H9 (cell line): ENCODE results near the gene SDK2. TPM values are rescaled to one million over a fixed set of nuclear protein-coding genes. Genes with fewer than 3 reads are reported as not detected.

Experiments used
- DNase-seq: peaks from one replicate; pipeline ENCODE4 v3.0.0-alpha.2; 2017
- H2AFZ ChIP-seq: one replicate; pipeline ENCODE4 v1.6.1; 2013; ENCODE audit warnings: mild to moderate bottlenecking, low read length, control low read depth, moderate library complexity
- H2AK5ac ChIP-seq: 2 replicates; pipeline ENCODE4 v1.6.1; 2013; ENCODE audit warnings: low read length, control low read depth, mixed read lengths; ENCODE audit not compliant: insufficient read length
- H2BK120ac ChIP-seq: one replicate; pipeline ENCODE4 v1.6.1; 2013; ENCODE audit warnings: low read depth, mild to moderate bottlenecking, low read length, control low read depth, inconsistent platforms; ENCODE audit not compliant: poor library complexity, severe bottlenecking
- H2BK12ac ChIP-seq: 2 replicates; pipeline ENCODE4 v1.6.1; 2013; ENCODE audit warnings: low read length, control low read depth, mixed read lengths, low read depth; ENCODE audit not compliant: insufficient read length
- H2BK15ac ChIP-seq: 2 replicates; pipeline ENCODE4 v1.6.1; 2013; ENCODE audit warnings: low read depth, low read length, control low read depth
- H2BK20ac ChIP-seq: one replicate; pipeline ENCODE4 v1.6.1; 2013; ENCODE audit warnings: low read depth, mild to moderate bottlenecking, low read length, control low read depth, inconsistent platforms; ENCODE audit not compliant: poor library complexity, severe bottlenecking
- H2BK5ac ChIP-seq: 2 replicates; pipeline ENCODE4 v1.6.1; 2013; ENCODE audit warnings: low read length, control low read depth, mixed read lengths; ENCODE audit not compliant: insufficient read length
- H3K14ac ChIP-seq: 2 replicates; pipeline ENCODE4 v1.6.1; 2013; ENCODE audit warnings: low read length, control low read depth; ENCODE audit not compliant: insufficient read depth
- H3K18ac ChIP-seq: 2 replicates; pipeline ENCODE4 v1.6.1; 2013; ENCODE audit warnings: low read depth, mild to moderate bottlenecking, mixed read lengths, low read length, control low read depth; ENCODE audit not compliant: insufficient read length
- H3K23ac ChIP-seq: 2 replicates; pipeline ENCODE4 v1.6.1; 2013; ENCODE audit warnings: low read length, control low read depth, mixed read lengths, low read depth; ENCODE audit not compliant: insufficient read length
- H3K23me2 ChIP-seq: 2 replicates; pipeline ENCODE4 v1.6.1; 2013; ENCODE audit warnings: low read depth, mild to moderate bottlenecking, mixed read lengths, low read length, control low read depth; ENCODE audit not compliant: insufficient read length, poor library complexity, severe bottlenecking
- H3K27ac ChIP-seq: 2 replicates; pipeline ENCODE4 v1.5.1; 2013; ENCODE audit warnings: low read length, control low read depth, mixed read lengths, low read depth; ENCODE audit not compliant: insufficient read length
- H3K27me3 ChIP-seq: 2 replicates; pipeline ENCODE4 v1.6.1; 2013; ENCODE audit warnings: low read length, control low read depth, inconsistent platforms; ENCODE audit not compliant: insufficient read depth
- H3K4ac ChIP-seq: 2 replicates; pipeline ENCODE4 v1.6.1; 2013; ENCODE audit warnings: low read depth, mild to moderate bottlenecking, control low read depth, inconsistent platforms, low read length, moderate library complexity
- H3K4me1 ChIP-seq: 2 replicates; pipeline ENCODE4 v1.6.1; 2013; ENCODE audit warnings: low read length, control low read depth, inconsistent platforms; ENCODE audit not compliant: insufficient read depth
- H3K4me2 ChIP-seq: 2 replicates; pipeline ENCODE4 v1.6.1; 2013; ENCODE audit warnings: low read length, control low read depth, mixed read lengths; ENCODE audit not compliant: insufficient read length, insufficient read depth
- H3K56ac ChIP-seq: 2 replicates; pipeline ENCODE4 v1.6.1; 2013; ENCODE audit warnings: low read depth, mild to moderate bottlenecking, mixed read lengths, low read length, control low read depth; ENCODE audit not compliant: insufficient read length
- H3K79me1 ChIP-seq: 2 replicates; pipeline ENCODE4 v1.6.1; 2013; ENCODE audit warnings: low read depth, mild to moderate bottlenecking, moderate library complexity, low read length, control low read depth, inconsistent platforms; ENCODE audit not compliant: insufficient read depth, poor library complexity, severe bottlenecking
- H3K79me2 ChIP-seq: 2 replicates; pipeline ENCODE4 v1.6.1; 2013; ENCODE audit warnings: low read length, control low read depth, inconsistent platforms; ENCODE audit not compliant: insufficient read depth
- H3K9ac ChIP-seq: 2 replicates; pipeline ENCODE4 v1.6.1; 2013; ENCODE audit warnings: low read length, control low read depth, mixed read lengths; ENCODE audit not compliant: insufficient read length; ENCODE audit errors: extremely low read depth
- H3K9me3 ChIP-seq: one replicate; pipeline ENCODE4 v1.6.1; 2013; ENCODE audit warnings: low read depth, low read length, inconsistent platforms; ENCODE audit not compliant: control insufficient read depth
- H3T11ph ChIP-seq: one replicate; pipeline ENCODE4 v1.6.1; 2013; ENCODE audit warnings: mild to moderate bottlenecking, low read length, control low read depth, inconsistent platforms
- H4K20me1 ChIP-seq: one replicate; pipeline ENCODE4 v1.6.1; 2013; ENCODE audit not compliant: control insufficient read depth, insufficient read length, insufficient read depth
- H4K5ac ChIP-seq: 2 replicates; pipeline ENCODE4 v1.6.1; 2013; ENCODE audit warnings: low read depth, mild to moderate bottlenecking, mixed read lengths, low read length, control low read depth; ENCODE audit not compliant: insufficient read length
- H4K8ac ChIP-seq: replicated peaks from 2 replicates; pipeline ENCODE4 v1.6.1; 2013; ENCODE audit warnings: low read length, control low read depth, mixed read lengths, low read depth; ENCODE audit not compliant: insufficient read length
- H4K91ac ChIP-seq: 2 replicates; pipeline ENCODE4 v1.6.1; 2013; ENCODE audit warnings: low read depth, mild to moderate bottlenecking, moderate library complexity, mixed read lengths, low read length, control low read depth; ENCODE audit not compliant: insufficient read length
- H3K27ac Mint-ChIP-seq, 3 experiments: 2 replicates in 2 of 3; 3 replicates in 1 of 3; pipeline ENCODE4 v1.8.0; 2020 to 2021; ENCODE audit warnings: mixed read lengths in 3 of 3, mild to moderate bottlenecking in 1 of 3, moderate library complexity in 1 of 3
- H3K27me3 Mint-ChIP-seq: 2 replicates; pipeline ENCODE4 v1.8.0; 2021; ENCODE audit warnings: low read depth, mild to moderate bottlenecking, moderate library complexity, mixed read lengths
- H3K36me3 Mint-ChIP-seq, 3 experiments: 2 replicates in 2 of 3; 3 replicates in 1 of 3; pipeline ENCODE4 v1.8.0; 2020 to 2021; ENCODE audit warnings: low read depth in 3 of 3, mixed read lengths in 3 of 3; ENCODE audit not compliant: insufficient read depth in 1 of 3
- H3K4me1 Mint-ChIP-seq, 2 experiments: 2 replicates each; pipeline ENCODE4 v1.8.0; 2020; ENCODE audit warnings: mixed read lengths in 2 of 2
- H3K4me3 Mint-ChIP-seq, 2 experiments: 2 replicates in 1 of 2; 3 replicates in 1 of 2; pipeline ENCODE4 v1.8.0; 2020 to 2021; ENCODE audit warnings: mild to moderate bottlenecking in 2 of 2, mixed read lengths in 2 of 2, moderate library complexity in 1 of 2
- H3K9me3 Mint-ChIP-seq, 2 experiments: 2 replicates in 1 of 2; 3 replicates in 1 of 2; pipeline ENCODE4 v1.8.0; 2020; ENCODE audit warnings: mild to moderate bottlenecking in 2 of 2, mixed read lengths in 2 of 2, moderate library complexity in 1 of 2
- CTCF ChIP-seq: fragments of 200-600 bp; sonication (generic); conservative IDR thresholded peaks from 3 replicates; pipeline ENCODE4 v1.8.0; 2021; ENCODE audit warnings: antibody characterized with exemption, mild to moderate bottlenecking
- WGBS: extraction: QIAGEN DNeasy Blood & Tissue Kit; methylation state at CpG from one replicate; pipeline ENCODE4 v1.1.7; 2013; ENCODE audit warnings: missing lambda C conversion rate, low lambda C conversion rate, mixed read lengths; ENCODE audit not compliant: insufficient read length; ENCODE audit errors: extremely low coverage; 5-methylcytosine and 5-hydroxymethylcytosine counted together
- total RNA-seq: library from RNA; stranded (reverse); gene quantifications from 2 replicates; pipeline ENCODE4 v1.2.1, GENCODE V29; 2021

The SDK2 gene
- total RNA-seq, 1 experiment from 2014 or later = 9.1 TPM

- no peak overlapping the region for H3K18ac ChIP-seq
- H2BK5ac ChIP-seq = no peak overlapping the region
- DNase-seq = no peak
- peak overlapping the region; percentile 83 to 97 (median 87); a peak in 6 of 7 replicates for H3K27ac Mint-ChIP-seq
- H4K5ac ChIP-seq = no peak overlapping the region
- peak overlapping the region; percentile 32; the same call in 1 of the 2 replicates for H3K14ac ChIP-seq
- H3K4me2 ChIP-seq = no peak overlapping the region
- no peak overlapping the region for H3K4ac ChIP-seq
- no peaks in the 10 kb centered on the region for H3K9me3 Mint-ChIP-seq
- H2BK15ac ChIP-seq = no peak overlapping the region
- no peaks in the 10 kb centered on the region; a peak in 1 of 7 replicates for H3K36me3 Mint-ChIP-seq
- H4K8ac ChIP-seq = no peak overlapping the region
- no peak overlapping the region for H3K23ac ChIP-seq
- TF ChIP-seq CTCF = no peak
- no peak overlapping the region for H2AFZ ChIP-seq
- H2BK20ac ChIP-seq = no peak overlapping the region
- no peak overlapping the region for H3K56ac ChIP-seq
- no peak overlapping the region for H3K9ac ChIP-seq
- H3K79me1 ChIP-seq = no peaks in the 10 kb centered on the region
- H3K4me3 Mint-ChIP-seq = peak overlapping the region; percentile 17 to 35; a peak in 4 of 5 replicates
- no peaks in the 10 kb centered on the region for H3K27me3 ChIP-seq
- no CpG with 5 or more reads among the region's 11 CpGs for WGBS
- no peaks in the 10 kb centered on the region for H4K20me1 ChIP-seq
- H2AK5ac ChIP-seq = no peak overlapping the region
- no peaks in the 10 kb centered on the region for H3K27me3 Mint-ChIP-seq
- H3K23me2 ChIP-seq = peaks cover 4% of the 10 kb centered on the region
- H3K9me3 ChIP-seq = no peaks in the 10 kb centered on the region
- H3K4me1 Mint-ChIP-seq = peaks cover 58% of the 10 kb centered on the region in 2 experiments
- no peaks in the 10 kb centered on the region for H3K79me2 ChIP-seq
- H3T11ph ChIP-seq = no peak overlapping the region
- no peak overlapping the region for H2BK120ac ChIP-seq
- H3K27ac ChIP-seq = no peak overlapping the region
- no peak overlapping the region for H4K91ac ChIP-seq
- peaks cover 9% of the 10 kb centered on the region for H3K4me1 ChIP-seq
- H2BK12ac ChIP-seq = no peak overlapping the region
Observed at GRCh38 chr17:73343739-73344454, 300.3 kb downstream of the SDK2 start.
